GM20431 (cell line): Measurements from ENCODE around the gene KLHL3.

Experiments
- in situ Hi-C: fragments of 300-500 bp; cut with MseI, MboI; formaldehyde crosslinking; loops from one replicate; pipeline ENCODE4 v1.15.0; 2020; ENCODE audit warnings: low sequenced_read_pairs; ENCODE audit not compliant: unreplicated experiment

Gene KLHL3

GRCh38 chr5:137750436-137750835 lies 14.5 kb upstream of the KLHL3 start:
- in situ Hi-C loops = no loop called here

- in situ Hi-C loops = no loop called here
Observed at GRCh38 chr5:137747848-137748247, 12.0 kb upstream of the KLHL3 start.

GRCh38 chr5:137743031-137743640 lies 7.2 kb upstream of the KLHL3 start:
- in situ Hi-C loops = no loop called here

- in situ Hi-C loops = no loop called here
Observed at GRCh38 chr5:137741718-137742117, 5.8 kb upstream of the KLHL3 start.

- in situ Hi-C loops = loop anchor here (10.0 kb wide), 1 partner anchor 85 kb away; no protein-coding TSS in a partner anchor
Observed at GRCh38 chr5:137739737-137740136, 3.8 kb upstream of the KLHL3 start.

GRCh38 chr5:137738947-137739346 lies 3.1 kb upstream of the KLHL3 start:
- in situ Hi-C loops = loop anchor here (10.0 kb wide), 1 partner anchor 84 kb away; no protein-coding TSS in a partner anchor

- in situ Hi-C loops = loop anchor here (10.0 kb wide), 1 partner anchor 83 kb away; no protein-coding TSS in a partner anchor
Observed at GRCh38 chr5:137737349-137738131, 1.7 kb upstream of the KLHL3 start.

GRCh38 chr5:137736496-137736895 lies 607 bp upstream of the KLHL3 start:
- in situ Hi-C loops = loop anchor here (10.0 kb wide), 1 partner anchor 82 kb away; no protein-coding TSS in a partner anchor

GRCh38 chr5:137734962-137735554 lies 831 bp downstream of the KLHL3 start:
- in situ Hi-C loops = loop anchor here (10.0 kb wide), 1 partner anchor 80 kb away; no protein-coding TSS in a partner anchor

- in situ Hi-C loops = loop anchor here (10.0 kb wide), 1 partner anchor 80 kb away; no protein-coding TSS in a partner anchor
Observed at GRCh38 chr5:137734331-137734730, 1.6 kb downstream of the KLHL3 start.

- in situ Hi-C loops = loop anchor here (10.0 kb wide), 1 partner anchor 79 kb away; no protein-coding TSS in a partner anchor
Observed at GRCh38 chr5:137733922-137734321, 2.0 kb downstream of the KLHL3 start.

GRCh38 chr5:137733006-137733405 lies 2.9 kb downstream of the KLHL3 start:
- in situ Hi-C loops = loop anchor here (10.0 kb wide), 1 partner anchor 78 kb away; no protein-coding TSS in a partner anchor

- in situ Hi-C loops = loop anchor here (10.0 kb wide), 1 partner anchor 76 kb away; no protein-coding TSS in a partner anchor
Observed at GRCh38 chr5:137731176-137731575, 4.7 kb downstream of the KLHL3 start.

- in situ Hi-C loops = loop anchor here (10.0 kb wide), 1 partner anchor 76 kb away; no protein-coding TSS in a partner anchor
Observed at GRCh38 chr5:137730336-137730735, 5.6 kb downstream of the KLHL3 start.

- in situ Hi-C loops = no loop called here
Observed at GRCh38 chr5:137728048-137728447, 7.8 kb downstream of the KLHL3 start.

- in situ Hi-C loops = no loop called here
Observed at GRCh38 chr5:137727623-137728022, 8.3 kb downstream of the KLHL3 start.

- in situ Hi-C loops = no loop called here
Observed at GRCh38 chr5:137724251-137724650, 11.6 kb downstream of the KLHL3 start.

GRCh38 chr5:137718611-137719010 lies 17.3 kb downstream of the KLHL3 start:
- in situ Hi-C loops = no loop called here

- in situ Hi-C loops = no loop called here
Observed at GRCh38 chr5:137716337-137716736, 19.6 kb downstream of the KLHL3 start.

GRCh38 chr5:137715456-137715855 lies 20.4 kb downstream of the KLHL3 start:
- in situ Hi-C loops = no loop called here

GRCh38 chr5:137714946-137715345 lies 20.9 kb downstream of the KLHL3 start:
- in situ Hi-C loops = no loop called here
